Activated CD8-positive, alpha-beta T cell treated with anti-CD3 and anti-CD28 coated beads for 36 hours (primary cell): Measurements from ENCODE around the gene PLLP. TPM values are rescaled to one million over a fixed set of nuclear protein-coding genes. Genes with fewer than 3 reads are reported as not detected.

Source experiments
- ATAC-seq: fragments of 200-7000 bp; cut with Tn5 transposase; one replicate; pipeline ENCODE4 v1.10.0; 2021; ENCODE audit warnings: mild to moderate bottlenecking, moderate library complexity
- CTCF ChIA-PET: fragments of 350-600 bp; sonication (Branson Sonifier 250); formaldehyde crosslinking; loops from one replicate; lab custom pipeline; 2021; ENCODE audit warnings: antibody characterized with exemption; lab: Charles Lee
- POLR2A ChIA-PET: fragments of 350-600 bp; sonication (Branson Sonifier 250); formaldehyde crosslinking; loops from one replicate; lab custom pipeline; 2021; ENCODE audit warnings: antibody characterized with exemption; lab: Charles Lee
- DNase-seq: peaks from one replicate; pipeline ENCODE4 v3.0.0-alpha.2; 2020
- H3K27ac Mint-ChIP-seq: one replicate; pipeline ENCODE4 v1.8.0; 2021; ENCODE audit warnings: mild to moderate bottlenecking, mixed read lengths
- H3K27me3 Mint-ChIP-seq: one replicate; pipeline ENCODE4 v1.8.0; 2021; ENCODE audit warnings: mixed read lengths
- H3K36me3 Mint-ChIP-seq: one replicate; pipeline ENCODE4 v1.8.0; 2021; ENCODE audit warnings: low read depth, mixed read lengths
- H3K4me1 Mint-ChIP-seq: one replicate; pipeline ENCODE4 v1.8.0; 2021; ENCODE audit warnings: low read depth, mixed read lengths
- H3K4me3 Mint-ChIP-seq: one replicate; pipeline ENCODE4 v1.8.0; 2021; ENCODE audit warnings: mild to moderate bottlenecking, moderate library complexity, mixed read lengths
- H3K9me3 Mint-ChIP-seq: one replicate; pipeline ENCODE4 v1.8.0; 2021; ENCODE audit warnings: mixed read lengths
- intact Hi-C: fragments of 100-400 bp; cut with micrococcal nuclease; formaldehyde crosslinking; loops from one replicate; pipeline ENCODE4 v1.10.0; 2022
- total RNA-seq, 2 experiments: library from RNA; stranded (reverse); gene quantifications; one replicate each; pipeline ENCODE4 v1.2.3, GENCODE V29; 2021
- TF ChIP-seq, protein P1 (sequence below): fragments of 200-600 bp; IDR thresholded peaks from one replicate; pipeline ENCODE4 v1.8.0; 2022; ENCODE audit warnings: antibody characterized with exemption, mild to moderate bottlenecking

Gene PLLP
- total RNA-seq, 2 experiments from 2014 or later: 0.51 to 0.65 TPM

DNA sequence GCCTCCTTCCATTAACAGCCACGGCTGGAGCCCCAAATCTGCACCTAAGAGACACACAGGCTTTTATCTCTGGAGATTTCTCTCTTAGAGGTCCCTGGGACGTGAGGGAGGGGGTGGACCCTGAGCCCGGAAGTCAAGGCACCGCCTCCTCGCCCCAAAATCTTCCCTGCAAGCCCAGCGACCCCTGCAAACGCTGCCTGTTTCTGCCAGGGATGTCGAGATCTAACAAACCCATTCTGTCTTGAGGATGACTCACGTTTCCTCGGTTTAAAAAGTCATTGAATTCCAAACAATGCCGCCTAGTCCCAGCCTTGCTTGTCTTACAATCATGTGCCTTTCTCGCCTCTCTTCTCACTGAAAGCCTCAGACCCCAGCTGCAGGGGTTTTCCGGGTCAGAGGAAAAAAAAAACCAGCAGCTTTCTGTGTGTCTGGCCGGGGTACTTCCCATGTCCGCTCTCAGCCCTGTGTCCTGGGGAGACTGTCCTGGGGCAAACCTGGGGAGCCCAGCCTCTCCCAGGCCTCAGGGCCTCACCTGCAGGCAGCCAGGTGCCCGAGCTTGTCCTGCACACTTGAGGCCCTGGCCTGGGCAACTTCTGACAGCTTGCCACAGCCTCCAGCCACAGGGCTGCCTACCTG lies 24.1 kb downstream of the PLLP start:
- peak; percentile 78 for ATAC-seq
- Mint-ChIP-seq H3K36me3 (no peaks in the 10 kb centered on the region), H3K27me3 (no peaks in the 10 kb centered on the region), H3K9me3 (no peaks in the 10 kb centered on the region), H3K4me1 (peaks cover 16% of the 10 kb centered on the region), H3K4me3 (peak overlapping the region; percentile 53), H3K27ac (peak overlapping the region; percentile 84)
- intact Hi-C loops: no loop called here
- peak; percentile 59 for DNase-seq
- ChIA-PET POLR2A (interaction anchor here (0.6 to 0.8 kb wide), 3 partner anchors 9 to 105 kb away, joined by 3 read pairs; no protein-coding TSS in a partner anchor), CTCF (interaction anchor here (0.9 kb wide), 1 partner anchor 16 kb away, joined by 3 read pairs; no protein-coding TSS in a partner anchor)
- TF ChIP-seq, protein P1, sequence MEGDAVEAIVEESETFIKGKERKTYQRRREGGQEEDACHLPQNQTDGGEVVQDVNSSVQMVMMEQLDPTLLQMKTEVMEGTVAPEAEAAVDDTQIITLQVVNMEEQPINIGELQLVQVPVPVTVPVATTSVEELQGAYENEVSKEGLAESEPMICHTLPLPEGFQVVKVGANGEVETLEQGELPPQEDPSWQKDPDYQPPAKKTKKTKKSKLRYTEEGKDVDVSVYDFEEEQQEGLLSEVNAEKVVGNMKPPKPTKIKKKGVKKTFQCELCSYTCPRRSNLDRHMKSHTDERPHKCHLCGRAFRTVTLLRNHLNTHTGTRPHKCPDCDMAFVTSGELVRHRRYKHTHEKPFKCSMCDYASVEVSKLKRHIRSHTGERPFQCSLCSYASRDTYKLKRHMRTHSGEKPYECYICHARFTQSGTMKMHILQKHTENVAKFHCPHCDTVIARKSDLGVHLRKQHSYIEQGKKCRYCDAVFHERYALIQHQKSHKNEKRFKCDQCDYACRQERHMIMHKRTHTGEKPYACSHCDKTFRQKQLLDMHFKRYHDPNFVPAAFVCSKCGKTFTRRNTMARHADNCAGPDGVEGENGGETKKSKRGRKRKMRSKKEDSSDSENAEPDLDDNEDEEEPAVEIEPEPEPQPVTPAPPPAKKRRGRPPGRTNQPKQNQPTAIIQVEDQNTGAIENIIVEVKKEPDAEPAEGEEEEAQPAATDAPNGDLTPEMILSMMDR: no peak

GRCh38 chr16:57258910-57259475 lies 25.5 kb downstream of the PLLP start:
- TF ChIP-seq, protein P1: no peak
- POLR2A ChIA-PET: interaction anchor here (0.8 kb wide), 1 partner anchor 13 kb away, joined by 5 read pairs; no protein-coding TSS in a partner anchor
- H3K36me3 Mint-ChIP-seq: no peaks in the 10 kb centered on the region
- ATAC-seq: no peak
- H3K27ac Mint-ChIP-seq: no peak overlapping the region
- no peak for DNase-seq
- H3K27me3 Mint-ChIP-seq: no peaks in the 10 kb centered on the region
- no peak overlapping the region for H3K4me3 Mint-ChIP-seq
- intact Hi-C loops: no loop called here
- peaks cover 12% of the 10 kb centered on the region for H3K4me1 Mint-ChIP-seq
- CTCF ChIA-PET: no interaction called here
- no peaks in the 10 kb centered on the region for H3K9me3 Mint-ChIP-seq

GRCh38 chr16:57258226-57258909 lies 26.1 kb downstream of the PLLP start:
- Mint-ChIP-seq H3K9me3 (no peaks in the 10 kb centered on the region), H3K27ac (no peak overlapping the region), H3K4me3 (no peak overlapping the region), H3K4me1 (peaks cover 12% of the 10 kb centered on the region), H3K36me3 (no peaks in the 10 kb centered on the region), H3K27me3 (no peaks in the 10 kb centered on the region)
- CTCF ChIA-PET: no interaction called here
- ATAC-seq: no peak
- TF ChIP-seq, protein P1: no peak
- intact Hi-C loops: no loop called here
- POLR2A ChIA-PET: no interaction called here
- no peak for DNase-seq

- peaks cover 5% of the 10 kb centered on the region for H3K36me3 Mint-ChIP-seq
- DNase-seq (no peak), ATAC-seq (no peak)
- no peaks in the 10 kb centered on the region for H3K27me3 Mint-ChIP-seq
- TF ChIP-seq, protein P1: no peak
- no peaks in the 10 kb centered on the region for H3K9me3 Mint-ChIP-seq
- CTCF ChIA-PET: no interaction called here
- no peak overlapping the region for H3K4me3 Mint-ChIP-seq
- intact Hi-C loops: no loop called here
- H3K4me1 Mint-ChIP-seq: peaks cover 12% of the 10 kb centered on the region
- POLR2A ChIA-PET: no interaction called here
- no peak overlapping the region for H3K27ac Mint-ChIP-seq
Measured at GRCh38 chr16:57257455-57258070, 26.9 kb downstream of the PLLP start.
